Testis (tissue), 3 donors: ENCODE results near the gene ABCC8. TPM values are rescaled to one million over a fixed set of nuclear protein-coding genes. Genes with fewer than 3 reads are reported as not detected.

Experiments used
- DNase-seq: peaks from one replicate; pipeline ENCODE4 v3.0.0-alpha.2; 2019
- H3K27ac ChIP-seq, 2 donors: fragments of 200-600 bp; sonication (generic); one replicate each; pipeline ENCODE4 v1.5.1; 2019
- H3K27me3 ChIP-seq: fragments of 200-600 bp; sonication (generic); one replicate; pipeline ENCODE4 v1.5.1; 2019
- H3K36me3 ChIP-seq: fragments of 200-600 bp; sonication (generic); one replicate; pipeline ENCODE4 v1.5.1; 2017; ENCODE audit warnings: low read depth; ENCODE audit errors: missing control alignments
- H3K4me1 ChIP-seq: fragments of 200-600 bp; sonication (generic); one replicate; pipeline ENCODE4 v1.5.1; 2019
- H3K4me3 ChIP-seq, 2 donors: fragments of 200-600 bp; sonication (generic); one replicate each; pipeline ENCODE4 v1.5.1; 2017 to 2019
- H3K9me3 ChIP-seq: fragments of 200-600 bp; sonication (generic); one replicate; pipeline ENCODE4 v1.5.1; 2017
- POLR2A ChIP-seq: fragments of 450-650 bp; IDR thresholded peaks from one replicate; pipeline ENCODE4 v1.6.1; 2017; ENCODE audit warnings: antibody characterized with exemption, mild to moderate bottlenecking, moderate library complexity
- WGBS, 2 donors: methylation state at CpG; one replicate each; pipeline ENCODE4 v1.1.5; 2018; 5-methylcytosine and 5-hydroxymethylcytosine counted together
- intact Hi-C: fragments of 100-400 bp; cut with DNase I; formaldehyde crosslinking; loops from one replicate; pipeline ENCODE4 v1.15.1; 2023; ENCODE audit warnings: low total_unique reads
- polyA plus RNA-seq: library from polyadenylated mRNA; stranded (reverse); fragments of 350-450 nt; fragmentation: Illumina TruSeq; extraction: RNeasy Lipid Tissue Mini Kit (QIAGEN cat#74804); gene quantifications from one replicate; pipeline ENCODE4 v1.2.3, GENCODE V29; 2014; ENCODE audit warnings: low read depth, low replicate concordance; ENCODE audit not compliant: insufficient read depth
- total RNA-seq, 2 donors: library from RNA; depleted of rRNA; stranded (reverse); fragments of >200 nt; gene quantifications; one replicate each; pipeline ENCODE4 v1.2.3, GENCODE V29; 2016
- TF ChIP-seq, protein P1 (sequence below), 3 experiments: fragments of 450-650 bp in 2 of 3; fragments of 200-600 bp in 1 of 3; sonication (generic) in 1 of 3; IDR thresholded peaks; one replicate each; pipeline ENCODE4 v1.5.1; 2016 to 2019; ENCODE audit warnings: antibody characterized with exemption in 3 of 3, mild to moderate bottlenecking in 2 of 3, moderate library complexity in 1 of 3

ABCC8 gene
- total and polyA plus RNA-seq, 3 donors from 2014 or later = 1.5 to 2.2 (median 2.0) TPM

DNA sequence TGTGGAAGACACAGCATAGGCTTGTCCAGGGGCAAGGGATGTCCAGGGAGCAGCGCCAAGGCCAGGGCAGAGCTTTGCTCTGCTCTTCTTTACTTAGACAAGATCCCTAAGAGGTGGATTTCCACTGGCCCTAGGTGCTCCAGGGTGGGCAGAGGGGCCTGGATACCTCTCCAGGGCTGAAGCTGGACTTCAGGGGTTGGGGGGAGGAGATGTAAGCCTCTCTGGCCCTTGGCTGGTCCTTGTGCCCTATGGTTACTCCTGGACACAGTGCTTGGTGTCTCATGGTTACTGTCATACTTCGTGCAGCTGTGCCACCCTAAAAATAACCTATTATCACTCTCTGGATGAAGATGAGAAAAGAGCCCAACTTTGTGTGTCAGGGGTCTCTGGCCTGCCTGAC, 75.3 kb downstream of the ABCC8 start:
- no peaks in the 10 kb centered on the region for H3K36me3 ChIP-seq
- intact Hi-C loops = no loop called here
- DNase-seq = no peak
- H3K9me3 ChIP-seq = no peaks in the 10 kb centered on the region
- TF ChIP-seq, protein P1, sequence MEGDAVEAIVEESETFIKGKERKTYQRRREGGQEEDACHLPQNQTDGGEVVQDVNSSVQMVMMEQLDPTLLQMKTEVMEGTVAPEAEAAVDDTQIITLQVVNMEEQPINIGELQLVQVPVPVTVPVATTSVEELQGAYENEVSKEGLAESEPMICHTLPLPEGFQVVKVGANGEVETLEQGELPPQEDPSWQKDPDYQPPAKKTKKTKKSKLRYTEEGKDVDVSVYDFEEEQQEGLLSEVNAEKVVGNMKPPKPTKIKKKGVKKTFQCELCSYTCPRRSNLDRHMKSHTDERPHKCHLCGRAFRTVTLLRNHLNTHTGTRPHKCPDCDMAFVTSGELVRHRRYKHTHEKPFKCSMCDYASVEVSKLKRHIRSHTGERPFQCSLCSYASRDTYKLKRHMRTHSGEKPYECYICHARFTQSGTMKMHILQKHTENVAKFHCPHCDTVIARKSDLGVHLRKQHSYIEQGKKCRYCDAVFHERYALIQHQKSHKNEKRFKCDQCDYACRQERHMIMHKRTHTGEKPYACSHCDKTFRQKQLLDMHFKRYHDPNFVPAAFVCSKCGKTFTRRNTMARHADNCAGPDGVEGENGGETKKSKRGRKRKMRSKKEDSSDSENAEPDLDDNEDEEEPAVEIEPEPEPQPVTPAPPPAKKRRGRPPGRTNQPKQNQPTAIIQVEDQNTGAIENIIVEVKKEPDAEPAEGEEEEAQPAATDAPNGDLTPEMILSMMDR (IDR thresholded peaks at IDR 0.05) = no peak
- TF ChIP-seq POLR2A = no peak
- H3K4me1 ChIP-seq = peaks cover 4% of the 10 kb centered on the region
- H3K27me3 ChIP-seq = no peaks in the 10 kb centered on the region
- WGBS, 2 donors = 79 to 86% methylated on average over 2 of the region's 2 CpGs
- no peak overlapping the region for H3K4me3 ChIP-seq
- no peak overlapping the region for H3K27ac ChIP-seq

DNA sequence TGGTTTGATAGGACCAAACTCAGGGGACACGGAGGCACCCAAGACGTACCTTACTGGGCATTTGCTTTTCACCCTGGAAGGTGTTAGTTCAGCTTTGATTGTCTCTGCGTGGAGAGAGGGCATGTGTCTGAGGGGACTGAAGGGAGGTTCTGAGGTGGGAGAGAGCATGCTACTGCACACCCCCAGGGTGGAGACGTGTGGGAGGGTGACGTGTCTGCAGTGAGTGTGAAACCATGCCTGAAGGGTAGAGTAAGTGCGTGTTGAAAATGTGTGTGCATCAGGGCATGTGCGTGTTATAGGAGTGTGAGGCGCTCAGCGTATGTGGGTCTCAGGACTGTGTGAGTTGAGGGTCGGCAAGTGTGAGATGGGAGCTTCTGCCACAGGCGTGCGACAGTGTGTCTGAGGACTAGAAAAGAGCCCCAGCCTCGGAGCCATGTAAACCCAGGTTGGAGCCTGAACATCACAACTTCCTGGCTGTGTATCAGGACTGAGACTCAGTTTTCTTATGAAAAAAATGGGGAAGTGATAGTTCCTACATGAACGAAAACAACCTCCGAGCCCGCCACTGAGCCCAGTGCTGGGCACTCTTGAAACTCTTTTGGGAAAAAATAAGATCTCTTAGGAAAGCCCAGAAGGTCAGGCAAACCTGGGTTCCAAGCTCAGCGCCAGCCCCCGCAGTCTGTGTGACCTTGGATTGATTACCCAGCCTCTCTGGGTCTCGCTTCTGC, 76.4 kb downstream of the ABCC8 start:
- 85 to 87% methylated on average over 19 of the region's 19 CpGs for WGBS, 2 donors
- Histone ChIP-seq H3K4me3 (no peak overlapping the region), H3K27ac (no peak overlapping the region), H3K9me3 (no peaks in the 10 kb centered on the region), H3K4me1 (no peaks in the 10 kb centered on the region), H3K36me3 (no peaks in the 10 kb centered on the region), H3K27me3 (no peaks in the 10 kb centered on the region)
- no peak for DNase-seq
- intact Hi-C loops = no loop called here
- TF ChIP-seq, protein P1 (IDR thresholded peaks at IDR 0.05) = no peak
- no peak for TF ChIP-seq POLR2A

DNA sequence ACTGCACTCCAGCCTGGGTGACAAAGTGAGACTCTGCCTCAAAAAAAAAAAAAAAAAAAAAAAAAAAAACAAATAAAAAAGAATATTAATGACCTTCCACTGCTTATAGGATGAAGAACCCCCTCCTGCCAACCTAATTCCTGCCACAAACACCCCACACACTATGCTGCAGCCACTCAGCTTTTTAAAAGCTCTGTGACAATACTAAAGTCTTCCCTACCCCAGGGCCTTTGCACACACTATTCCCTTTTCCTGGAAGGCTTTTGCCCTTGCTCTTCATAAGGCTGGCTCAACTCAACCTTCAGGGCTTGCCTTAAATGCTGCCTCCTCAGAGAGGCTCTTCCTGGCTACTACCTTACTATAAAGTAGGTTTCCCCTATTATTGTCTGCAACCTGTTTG, 77.4 kb downstream of the ABCC8 start:
- no peak for TF ChIP-seq POLR2A
- TF ChIP-seq, protein P1 (IDR thresholded peaks at IDR 0.05) = no peak
- DNase-seq = no peak
- Histone ChIP-seq H3K9me3 (no peaks in the 10 kb centered on the region), H3K4me3 (no peak overlapping the region), H3K36me3 (no peaks in the 10 kb centered on the region), H3K27ac (no peak overlapping the region), H3K4me1 (no peaks in the 10 kb centered on the region), H3K27me3 (no peaks in the 10 kb centered on the region)
- intact Hi-C loops = no loop called here

DNA sequence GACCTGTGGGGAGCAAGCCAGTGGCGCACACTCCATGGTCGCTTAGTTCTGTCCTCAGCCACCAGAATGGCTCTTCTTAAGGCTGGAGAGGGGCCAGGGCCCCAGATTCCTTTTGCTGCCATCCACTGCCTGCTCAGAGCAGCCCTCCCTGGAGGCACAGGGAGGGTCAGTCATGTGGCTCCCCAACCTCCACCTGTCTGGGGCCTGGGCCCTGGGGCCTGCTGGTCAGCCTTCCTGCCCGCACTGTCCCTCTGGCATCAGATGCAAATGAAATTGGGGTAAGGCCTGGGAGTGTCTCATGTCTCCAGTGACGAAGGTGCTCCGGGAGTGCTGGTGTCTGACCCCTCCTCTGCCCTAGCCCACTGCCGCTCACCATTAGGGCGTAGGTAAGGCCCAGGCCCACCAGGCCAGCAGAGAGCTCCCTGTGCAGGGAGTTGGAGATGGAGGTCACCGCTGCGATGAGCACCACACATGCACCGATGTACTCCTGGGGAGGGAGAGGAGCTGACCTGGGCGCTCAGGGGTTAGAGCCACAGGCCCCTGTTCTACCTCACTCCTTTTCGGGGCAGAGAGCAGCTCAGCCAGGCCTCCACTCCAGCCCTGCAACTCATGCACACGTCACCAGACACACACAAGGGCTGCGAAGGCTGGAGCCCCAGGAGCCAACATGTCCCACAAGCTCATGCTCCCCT, 79.2 kb downstream of the ABCC8 start:
- no peak overlapping the region for H3K4me3 ChIP-seq
- intact Hi-C loops = no loop called here

More for the DNA sequence above, 79.2 kb downstream of the ABCC8 start:
- Histone ChIP-seq H3K9me3 (no peaks in the 10 kb centered on the region), H3K27me3 (no peaks in the 10 kb centered on the region), H3K4me1 (no peaks in the 10 kb centered on the region), H3K36me3 (no peaks in the 10 kb centered on the region), H3K27ac (no peak overlapping the region)
- TF ChIP-seq, protein P1 (IDR thresholded peaks at IDR 0.05) = no peak
- TF ChIP-seq POLR2A = no peak
- DNase-seq = no peak
- WGBS, 2 donors = 87 to 93% methylated on average over 7 to 11 of the region's 14 CpGs
